ENCODE measurements around the gene SMYD2.

- TF ChIP-seq POLR2AphosphoS5 (IDR thresholded peaks at IDR 0.05), result no peak
- no peak for TF ChIP-seq CTCF (IDR thresholded peaks at IDR 0.05)
- TF ChIP-seq POLR2A (IDR thresholded peaks at IDR 0.05), result no peak
Observed at GRCh38 chr1:214285610-214286440, 4.9 kb downstream of the SMYD2 start.
